HG02798 (cell line): Measurements from ENCODE around the gene PNMA6E.

Source experiments
- ATAC-seq: cut with Tn5 transposase; IDR thresholded peaks from one replicate; pipeline ENCODE4 v1.9.1; 2021; ENCODE audit warnings: mild to moderate bottlenecking; ENCODE audit not compliant: unreplicated experiment, poor library complexity

The PNMA6E gene

DNA sequence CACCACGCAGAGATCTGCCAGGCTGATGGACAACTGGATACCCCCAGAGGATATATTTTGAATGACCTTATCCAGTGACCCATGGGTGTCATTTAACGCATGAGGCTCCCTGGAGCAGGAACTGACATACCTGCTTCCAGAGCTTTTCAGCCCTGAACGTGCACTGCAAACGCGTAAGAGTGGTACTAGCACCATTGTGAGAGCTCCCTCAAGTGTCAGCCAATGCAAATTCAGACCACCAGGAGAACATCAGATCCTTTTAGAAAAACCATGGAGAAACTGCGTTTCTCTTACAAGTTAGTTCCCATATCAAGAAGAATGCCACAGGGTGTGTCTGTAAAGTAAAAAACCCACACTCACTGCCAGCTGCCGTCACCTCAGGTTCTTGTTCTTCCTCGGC lies 37.4 kb upstream of the PNMA6E start:
- ATAC-seq = no peak

DNA sequence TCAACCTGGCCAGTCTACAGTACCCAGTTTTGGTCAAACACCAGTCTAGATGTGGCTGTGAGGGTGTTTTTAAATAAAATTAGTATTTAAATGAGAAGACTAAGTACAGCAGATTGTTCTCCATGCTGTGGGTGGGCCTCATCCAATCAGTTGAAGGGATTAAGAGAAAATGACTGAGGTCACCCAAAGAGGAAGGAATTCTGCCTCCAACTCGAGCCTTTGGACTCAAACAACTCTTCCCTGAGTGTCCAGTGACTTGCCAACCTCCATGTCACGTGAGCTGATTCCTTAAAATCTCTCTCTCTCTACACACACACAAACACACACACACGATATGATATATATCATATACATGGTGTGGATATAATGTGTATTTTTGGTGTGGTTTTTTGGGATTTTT lies 34.7 kb upstream of the PNMA6E start:
- no peak for ATAC-seq

DNA sequence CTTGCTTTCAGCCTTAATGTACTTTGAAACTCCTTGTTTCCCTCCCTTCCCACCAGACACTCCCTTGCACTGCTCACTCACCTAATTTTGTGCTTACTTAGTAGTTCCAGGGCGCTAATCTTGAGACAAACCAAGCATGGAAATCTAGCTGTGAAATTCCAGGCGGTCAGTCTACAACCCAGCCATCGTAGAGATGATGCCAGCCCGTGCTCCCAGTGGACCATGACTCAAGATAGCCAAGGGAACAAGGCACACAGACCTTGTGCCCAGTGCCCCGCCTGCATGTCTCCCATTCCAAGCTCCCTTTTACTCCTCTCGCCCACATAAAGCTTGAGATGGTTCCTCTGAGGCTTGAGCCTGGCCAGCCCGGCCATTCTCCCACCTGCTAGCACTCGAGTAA lies 33.7 kb upstream of the PNMA6E start:
- no peak for ATAC-seq

DNA sequence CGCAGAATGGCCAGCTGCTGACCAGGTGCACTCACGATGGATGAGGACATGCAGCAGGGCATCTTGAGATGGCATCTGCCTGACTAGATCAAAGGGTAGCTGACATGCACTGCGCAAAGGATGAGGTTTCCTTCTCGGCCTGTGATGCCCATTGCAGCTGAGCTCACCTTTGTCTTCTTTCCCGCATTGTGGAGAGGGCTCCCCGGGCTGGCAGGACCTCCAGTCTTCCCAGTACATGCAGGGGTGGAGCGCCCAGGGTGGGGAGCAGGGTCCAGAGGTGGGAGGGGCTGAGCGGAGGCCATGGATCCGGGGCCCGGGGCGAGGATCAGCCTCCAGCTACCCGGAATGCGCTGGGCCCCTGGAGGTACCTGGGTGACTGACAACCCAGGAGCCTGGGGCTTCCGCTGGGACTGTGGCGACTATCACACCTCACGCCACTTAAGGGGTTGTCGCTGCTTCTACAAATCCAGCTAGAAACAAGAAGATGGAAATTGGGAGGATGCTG lies 32.7 kb upstream of the PNMA6E start:
- ATAC-seq = no peak

DNA sequence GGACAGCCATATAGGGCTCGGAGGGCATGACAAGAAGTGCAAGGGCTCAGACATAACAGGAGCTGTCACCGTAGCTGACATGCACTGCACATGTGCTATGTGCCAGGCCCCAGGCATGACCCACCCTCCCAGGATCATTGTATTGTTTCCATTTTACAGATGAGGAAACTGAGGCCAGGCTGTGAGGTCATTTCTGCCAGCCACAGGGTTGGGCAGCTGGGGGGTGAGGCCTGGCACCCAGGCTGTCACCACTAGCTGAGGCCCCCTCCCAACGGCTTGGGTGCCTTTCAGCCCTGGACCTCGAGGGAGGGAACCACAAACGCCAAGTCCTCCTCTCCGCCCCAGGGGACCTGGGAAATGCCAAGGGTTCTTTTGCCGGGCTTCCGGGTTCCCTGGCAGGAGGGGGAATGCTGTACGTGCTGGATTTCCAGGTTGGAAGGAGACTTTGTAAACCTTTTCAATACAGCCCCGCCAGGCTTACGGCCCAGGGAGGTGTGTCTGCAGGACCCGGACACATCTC lies 32.1 kb upstream of the PNMA6E start:
- ATAC-seq = no peak

DNA sequence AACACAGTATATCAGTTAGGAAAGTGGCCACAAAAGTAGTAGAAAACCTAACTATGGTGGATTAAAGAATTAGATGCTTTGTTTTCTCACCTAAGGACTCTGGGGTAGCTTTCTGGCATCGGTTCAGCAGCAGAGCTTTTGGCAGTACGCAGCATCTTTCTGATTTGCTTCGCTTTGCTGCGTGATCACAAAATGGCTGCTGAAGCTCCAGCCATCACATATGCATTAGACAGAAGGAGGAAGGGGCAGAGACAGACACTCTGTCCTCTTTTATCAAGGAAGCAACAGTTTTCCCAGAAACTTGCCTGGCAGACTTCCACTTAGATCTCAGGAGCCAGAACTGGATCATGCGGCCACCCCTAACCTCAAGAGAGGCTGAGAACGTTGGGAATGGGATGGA lies 29.6 kb upstream of the PNMA6E start:
- no peak for ATAC-seq

DNA sequence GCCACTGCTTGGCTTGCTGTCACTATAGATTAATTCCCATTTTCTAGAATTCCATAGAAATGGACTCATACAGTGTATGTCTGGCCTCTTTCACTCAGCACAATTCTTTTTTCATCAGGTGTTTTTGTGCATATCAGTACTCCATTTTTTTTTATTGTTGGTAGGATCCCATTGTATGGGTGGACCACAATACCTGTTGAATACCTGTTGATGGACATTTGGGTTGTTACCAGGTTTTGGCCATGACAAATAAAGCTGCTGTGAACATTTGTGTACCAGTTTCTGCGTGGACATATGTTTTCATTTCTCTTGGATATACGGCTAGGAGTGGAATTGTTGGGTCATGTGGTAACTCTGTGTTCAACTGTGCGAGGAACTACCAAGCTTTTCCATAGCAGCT lies 25.1 kb upstream of the PNMA6E start:
- ATAC-seq = no peak

DNA sequence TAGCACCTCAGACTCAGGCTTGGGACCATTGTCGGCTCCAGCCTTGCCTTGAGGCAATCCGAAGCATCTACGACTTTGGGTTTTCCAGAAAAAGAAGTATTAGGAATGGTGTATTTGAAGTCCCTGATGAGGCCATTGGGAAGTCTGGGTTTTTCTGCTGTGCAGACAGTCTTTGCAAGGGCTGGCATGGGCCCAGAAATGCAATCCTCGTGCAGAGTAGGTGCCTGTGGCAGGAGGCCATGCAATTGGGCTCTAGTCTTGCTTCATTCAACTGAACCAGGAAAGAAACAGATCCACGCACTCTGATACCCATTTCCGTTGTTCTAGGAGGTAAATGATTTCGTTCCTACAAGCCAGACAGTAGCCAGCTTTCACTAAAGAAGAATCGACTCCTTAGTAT lies 22.5 kb upstream of the PNMA6E start:
- ATAC-seq = no peak

DNA sequence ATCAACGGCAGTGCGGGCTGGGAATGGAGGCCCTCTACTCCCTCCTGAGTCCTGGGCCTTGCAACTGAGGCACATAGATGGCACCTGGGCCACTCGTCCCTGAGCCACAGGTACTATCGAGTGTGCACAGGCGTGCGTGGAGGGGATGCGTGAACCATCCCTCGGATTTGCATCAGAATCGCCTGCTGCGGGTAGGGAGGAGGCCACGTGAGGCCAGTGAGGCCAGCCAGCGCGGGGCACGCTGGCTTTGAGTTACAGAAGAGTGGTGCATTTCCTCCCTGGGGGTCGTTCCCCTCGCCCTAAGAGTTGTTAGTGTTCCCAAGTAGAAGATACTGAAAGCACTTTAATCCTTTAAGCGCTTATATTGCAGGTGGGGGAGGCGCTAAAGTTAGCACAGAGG lies 20.7 kb upstream of the PNMA6E start:
- no peak for ATAC-seq

DNA sequence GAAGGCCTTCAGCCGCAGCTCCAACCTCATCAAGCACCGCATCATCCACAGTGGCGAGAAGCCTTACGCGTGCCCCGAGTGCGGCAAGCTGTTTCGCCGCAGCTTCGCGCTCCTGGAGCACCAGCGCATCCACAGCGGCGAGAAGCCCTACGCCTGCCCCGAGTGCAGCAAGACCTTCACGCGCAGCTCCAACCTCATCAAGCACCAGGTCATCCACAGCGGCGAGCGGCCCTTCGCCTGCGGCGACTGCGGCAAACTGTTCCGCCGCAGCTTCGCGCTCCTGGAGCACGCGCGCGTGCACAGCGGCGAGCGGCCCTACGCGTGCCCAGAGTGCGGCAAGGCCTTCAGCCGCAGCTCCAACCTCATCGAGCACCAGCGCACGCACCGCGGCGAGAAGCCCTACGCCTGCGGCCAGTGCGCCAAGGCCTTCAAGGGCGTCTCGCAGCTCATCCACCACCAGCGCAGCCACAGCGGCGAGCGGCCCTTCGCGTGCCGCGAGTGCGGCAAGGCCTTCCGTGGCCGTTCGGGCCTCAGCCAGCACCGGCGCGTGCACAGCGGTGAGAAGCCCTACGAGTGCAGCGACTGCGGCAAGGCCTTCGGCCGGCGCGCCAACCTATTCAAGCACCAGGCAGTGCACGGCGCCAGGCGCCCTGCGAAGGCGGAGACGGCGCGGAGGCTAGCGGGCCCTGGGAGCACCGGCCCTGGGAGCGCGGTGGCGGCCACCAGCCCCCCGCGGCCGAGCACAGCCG lies 19.9 kb upstream of the PNMA6E start:
- no peak for ATAC-seq

DNA sequence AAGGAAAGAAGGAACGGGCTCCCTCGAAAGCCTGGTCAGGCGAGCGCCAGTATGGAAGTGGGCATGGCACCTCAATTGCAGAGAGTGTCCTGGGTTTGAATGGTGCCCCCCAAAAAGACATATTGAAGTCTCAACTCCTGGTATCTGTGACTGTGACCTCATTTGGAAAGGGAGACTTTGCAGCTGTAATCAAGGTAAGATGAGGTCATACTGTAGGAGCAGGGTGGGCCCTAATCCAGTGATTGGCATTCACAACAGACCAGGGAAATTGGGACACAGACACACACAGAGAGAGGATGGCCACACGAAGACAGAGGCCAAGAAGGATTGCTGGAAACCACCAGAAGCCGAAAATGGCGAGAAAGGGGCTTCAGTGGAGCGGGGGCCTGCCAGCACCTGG lies 16.5 kb upstream of the PNMA6E start:
- no peak for ATAC-seq

DNA sequence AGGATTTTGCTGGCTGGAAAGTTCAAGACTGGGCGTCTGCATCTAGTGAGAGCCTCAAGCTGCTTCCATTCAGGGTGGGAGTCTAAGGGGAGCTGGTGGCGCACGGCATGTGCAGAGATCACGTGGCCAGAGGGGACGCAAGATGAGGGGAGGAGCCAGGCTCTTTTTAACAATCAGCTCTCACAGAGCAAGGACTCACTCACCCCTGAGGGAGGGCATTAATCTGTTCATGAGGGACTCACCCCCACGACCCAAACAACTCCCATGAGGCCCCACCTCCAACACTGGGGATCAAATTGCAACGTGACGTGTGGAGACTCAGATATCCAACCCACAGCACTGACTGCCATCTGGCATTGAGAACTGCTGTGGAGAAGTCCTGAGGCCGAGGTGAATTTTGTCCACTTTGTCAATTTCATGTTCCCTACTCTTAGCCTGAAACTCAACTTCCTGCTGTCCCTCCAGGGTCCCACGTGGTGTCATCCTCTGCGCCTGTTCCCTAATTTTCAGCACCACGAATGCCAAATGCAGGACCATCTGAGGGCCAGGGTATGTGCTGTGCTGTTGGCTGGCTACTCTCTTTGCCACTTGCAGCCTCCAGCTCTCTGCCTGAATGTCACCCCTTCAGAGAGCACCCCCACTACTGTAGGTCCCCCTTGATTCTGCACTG lies 15.8 kb upstream of the PNMA6E start:
- ATAC-seq = no peak

DNA sequence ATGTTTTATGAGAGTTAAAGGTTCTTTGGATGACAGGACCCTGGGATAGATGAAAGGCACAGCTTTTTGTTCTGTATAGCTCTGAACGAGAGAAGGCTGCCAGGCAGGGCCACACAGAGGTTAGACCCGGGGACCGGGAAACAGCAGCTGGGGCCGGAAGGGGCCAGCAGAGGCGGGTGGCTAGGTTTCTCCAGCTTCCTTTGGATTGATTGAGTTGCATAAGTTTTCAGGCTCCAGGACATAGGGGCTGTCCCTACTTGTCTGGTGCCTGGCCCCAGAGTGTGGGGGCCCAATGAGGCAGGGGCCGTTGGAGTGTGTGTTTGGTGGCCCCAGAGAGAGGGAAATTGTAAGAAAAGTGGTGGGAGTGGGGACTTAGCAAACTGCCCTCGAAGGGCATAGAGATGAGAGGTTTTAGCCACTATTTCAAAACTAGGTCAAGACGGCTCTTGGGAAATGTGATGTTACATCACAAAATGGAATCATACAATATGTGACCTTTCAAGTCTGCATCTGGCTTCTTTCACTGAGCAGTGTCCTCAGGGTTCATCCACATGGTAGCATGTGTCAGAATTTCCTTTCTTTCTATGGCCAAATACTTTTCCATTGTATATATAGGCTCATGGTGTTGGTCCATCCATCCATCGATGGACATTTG lies 13.8 kb upstream of the PNMA6E start:
- no peak for ATAC-seq

DNA sequence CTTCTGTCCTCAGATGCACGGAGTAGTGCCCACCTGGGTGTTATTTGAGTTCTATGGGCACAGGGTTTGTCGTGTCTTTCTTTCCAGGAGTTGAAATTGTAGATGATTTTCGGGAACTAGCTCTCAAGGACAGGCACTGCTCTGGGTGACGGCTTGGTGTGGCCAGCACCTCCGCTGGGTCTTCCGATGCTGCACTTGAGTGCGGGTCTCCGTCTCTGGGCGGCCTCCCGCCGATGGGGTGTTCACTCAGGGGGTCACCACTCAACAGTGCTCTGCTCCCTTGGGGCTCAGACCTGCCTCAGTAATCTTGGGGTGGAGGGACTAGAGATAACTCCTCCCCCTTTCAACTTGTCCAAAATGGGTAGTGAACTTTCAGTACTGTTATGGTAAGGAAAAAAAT lies 12.6 kb upstream of the PNMA6E start:
- ATAC-seq = no peak

DNA sequence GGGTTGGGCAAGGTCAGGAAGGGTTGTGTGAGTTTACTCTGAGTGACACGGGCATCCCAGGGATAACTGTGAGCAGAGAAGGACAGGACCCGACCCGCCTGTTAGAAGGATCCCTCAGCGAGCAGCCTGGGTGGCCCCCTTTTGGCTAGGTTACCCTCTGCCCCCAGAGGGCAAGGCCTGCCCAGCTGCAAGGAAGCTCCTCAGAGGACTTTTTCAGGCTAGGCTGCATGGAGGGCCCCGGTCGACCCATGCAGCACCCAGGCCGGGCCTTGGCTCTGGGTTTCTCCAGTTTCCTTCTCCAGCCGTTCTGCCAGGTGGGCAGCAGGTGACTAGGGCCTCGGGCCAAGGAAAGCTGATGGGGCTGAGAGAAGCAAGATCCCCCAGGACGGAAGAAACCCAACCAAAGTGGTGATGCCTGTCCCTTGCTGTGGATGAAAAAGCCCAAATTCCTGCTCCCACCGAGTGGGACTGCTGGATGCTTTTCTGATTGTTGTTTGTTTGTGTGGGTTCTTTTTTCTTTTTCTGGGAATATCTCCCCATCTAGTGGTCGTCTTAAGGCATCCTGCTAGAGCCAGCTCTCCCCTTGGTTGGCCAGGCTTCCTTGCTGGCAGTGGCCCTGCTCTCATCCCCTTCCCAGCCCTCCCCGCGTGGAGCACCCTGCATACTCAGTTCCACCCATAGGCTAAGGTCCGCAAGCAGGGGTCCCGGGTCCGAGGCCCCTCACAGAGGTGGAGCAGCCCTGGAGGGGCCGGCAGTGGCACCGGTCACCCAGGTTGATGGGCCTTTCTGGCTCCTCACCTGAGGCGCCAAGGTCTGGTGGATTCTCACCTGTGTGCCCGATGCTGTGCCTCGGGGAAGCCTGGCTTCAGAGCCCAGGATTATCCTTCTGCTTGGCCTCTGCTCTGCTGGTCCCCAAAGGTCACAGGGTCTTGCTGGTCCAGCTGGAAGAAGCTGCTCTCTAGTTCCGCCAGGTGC lies 11.9 kb upstream of the PNMA6E start:
- ATAC-seq = no peak

DNA sequence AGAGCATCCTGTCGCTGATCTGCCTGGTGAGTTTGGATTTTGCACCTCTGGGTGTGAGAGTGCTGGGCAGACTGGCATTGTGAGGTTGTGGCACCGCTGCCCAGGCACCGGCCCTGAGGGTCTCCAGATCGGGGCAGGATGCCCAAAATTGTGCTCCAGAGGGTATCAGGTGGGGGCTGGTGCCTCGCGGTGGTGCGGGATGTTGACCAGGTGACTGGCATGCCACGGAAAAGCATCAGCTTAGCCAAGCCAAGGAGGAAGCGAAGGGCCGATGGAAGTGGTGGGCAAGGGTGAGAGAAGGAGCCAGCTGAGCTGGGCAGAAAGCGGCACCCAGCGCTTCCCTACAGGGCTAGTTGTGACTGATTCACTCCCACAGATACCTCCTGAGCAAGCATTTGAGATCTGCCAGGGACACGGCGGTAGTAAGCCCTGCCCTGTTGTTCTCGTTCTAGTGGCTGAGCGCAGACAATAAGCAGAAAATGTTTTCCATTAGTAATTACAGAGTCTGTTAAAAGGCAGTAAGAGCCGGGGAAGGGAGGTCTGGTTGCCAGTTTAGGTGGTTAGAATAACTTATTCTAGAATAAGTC lies 10.9 kb upstream of the PNMA6E start:
- ATAC-seq = no peak

DNA sequence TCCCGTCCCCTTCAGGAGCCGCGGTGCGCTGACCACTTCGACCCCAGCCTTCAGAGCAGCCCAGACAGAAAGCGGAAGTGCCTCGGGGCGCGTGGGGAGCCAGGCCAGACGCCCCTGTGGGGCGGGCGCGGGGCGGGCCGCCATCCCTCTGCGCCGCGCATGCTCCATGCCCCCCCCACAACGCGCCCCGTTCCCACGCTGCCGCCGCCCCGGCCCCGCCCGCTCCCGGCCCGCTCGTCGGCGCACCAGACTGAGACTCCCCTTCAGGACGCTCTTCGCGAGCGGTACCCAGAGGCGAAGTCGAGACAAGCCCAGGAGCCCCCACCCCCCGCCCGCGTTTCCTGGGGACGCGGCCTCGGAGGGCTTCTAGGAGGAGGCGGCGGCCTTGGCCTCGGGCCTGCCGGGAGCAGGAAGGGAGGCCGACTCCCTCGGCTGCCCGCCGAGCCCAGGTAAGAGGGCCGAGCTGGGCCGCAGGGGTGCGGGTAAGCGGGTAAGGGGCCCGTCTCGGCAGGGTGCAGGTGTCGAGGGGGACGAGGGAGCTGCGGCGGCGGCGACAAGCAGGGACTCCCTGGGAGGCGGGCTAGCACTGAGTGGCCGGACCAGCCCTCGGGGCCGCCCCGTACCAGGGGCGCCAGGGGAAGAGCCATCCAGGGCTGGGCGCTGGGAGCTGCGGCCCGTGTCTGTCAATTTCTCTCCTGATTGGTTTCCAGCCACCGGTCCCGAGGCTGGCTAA lies 10.3 kb upstream of the PNMA6E start, which contains the start of gene ZFP92:
Gene ZFP92 (plus strand): TSS at position 218 of the 733 bp plus-strand sequence. CDS start 6,851 bp downstream, outside the sequence.
- peak; percentile 81 for ATAC-seq

DNA sequence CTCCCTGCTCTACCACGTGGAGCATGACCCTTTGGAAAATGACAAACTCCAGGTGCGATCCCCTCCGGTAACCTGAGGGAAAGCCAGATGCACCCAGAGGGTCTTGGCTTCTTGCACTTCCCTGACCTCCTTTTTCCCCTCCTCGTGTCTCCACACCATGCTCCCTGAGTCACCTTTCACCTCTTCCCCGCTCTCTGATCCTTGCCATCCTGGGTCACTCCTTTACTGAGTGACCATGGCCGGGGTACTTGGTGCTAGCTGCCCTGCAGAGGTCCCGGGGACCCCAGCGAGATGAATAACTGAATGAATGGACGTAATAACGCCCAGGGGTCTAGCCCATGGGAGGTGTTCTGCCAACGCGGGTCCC lies 9.7 kb upstream of the PNMA6E start:
- ATAC-seq = no peak

DNA sequence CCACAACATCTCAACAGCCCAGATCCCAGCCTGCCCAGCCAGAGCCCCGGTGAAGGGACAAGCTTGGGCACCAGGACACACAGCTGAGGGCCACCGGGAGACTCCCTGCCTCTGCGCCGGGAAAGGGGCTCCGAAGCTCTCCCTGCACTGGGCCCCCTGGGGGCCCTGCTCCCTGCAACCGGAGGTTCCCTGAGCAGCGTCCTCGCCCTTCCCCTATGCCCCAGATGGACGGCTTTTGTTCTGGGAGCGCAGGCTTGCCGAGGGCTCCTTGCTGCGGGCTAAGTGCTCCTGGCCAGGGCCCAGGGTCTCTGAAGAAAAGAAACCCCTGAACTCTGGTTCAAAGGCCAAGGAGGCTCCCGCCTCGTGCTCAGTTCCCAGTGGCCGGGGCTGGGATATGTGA lies 9.2 kb upstream of the PNMA6E start:
- no peak for ATAC-seq
